ENCODE data around the gene ENTPD5.
"Not testable (repeated sequence)": the region's sequence is repeated elsewhere in the genome, so short reads cannot be mapped to it uniquely, and the experiment has no call there.

The ENTPD5 gene

DNA sequence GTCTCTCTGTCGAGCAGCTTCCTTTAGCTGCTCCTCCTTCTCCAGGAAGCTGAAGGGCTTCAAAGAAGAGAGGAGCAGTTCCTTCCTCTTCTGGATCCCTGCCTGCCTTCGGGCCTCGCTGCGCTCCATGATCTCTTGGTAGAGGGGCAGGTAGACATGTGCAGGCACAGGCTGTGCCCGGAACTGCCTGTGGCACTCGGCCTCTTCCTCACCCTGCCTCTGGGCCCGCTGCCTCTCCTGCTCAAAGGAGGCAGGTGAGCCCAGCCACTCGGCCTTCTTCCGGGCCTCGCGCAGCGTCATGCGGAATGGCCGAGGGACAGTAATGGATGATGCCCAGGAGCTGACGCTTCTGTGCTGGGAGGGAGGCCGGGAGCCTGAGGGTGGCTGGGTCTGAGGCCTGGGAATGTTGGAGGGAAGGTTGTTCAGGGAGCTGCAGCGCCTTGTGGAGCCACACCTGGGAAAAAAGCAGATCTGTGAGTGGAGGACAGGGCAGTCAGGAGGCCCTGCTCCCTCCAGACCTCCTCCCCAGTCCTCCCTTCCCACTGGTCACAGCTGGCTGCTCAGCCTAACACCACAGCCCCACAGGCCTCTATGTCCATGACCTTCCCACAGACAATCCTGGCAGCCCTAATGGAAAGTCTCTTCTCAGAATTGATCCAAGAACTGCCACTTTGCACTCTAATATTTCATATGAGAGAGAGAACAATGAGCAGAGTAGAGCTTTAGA is 74.5 kb downstream of the ENTPD5 start:
- no peak for DNase-seq (ENCODE audit: low read depth in 2 of 2)

DNA sequence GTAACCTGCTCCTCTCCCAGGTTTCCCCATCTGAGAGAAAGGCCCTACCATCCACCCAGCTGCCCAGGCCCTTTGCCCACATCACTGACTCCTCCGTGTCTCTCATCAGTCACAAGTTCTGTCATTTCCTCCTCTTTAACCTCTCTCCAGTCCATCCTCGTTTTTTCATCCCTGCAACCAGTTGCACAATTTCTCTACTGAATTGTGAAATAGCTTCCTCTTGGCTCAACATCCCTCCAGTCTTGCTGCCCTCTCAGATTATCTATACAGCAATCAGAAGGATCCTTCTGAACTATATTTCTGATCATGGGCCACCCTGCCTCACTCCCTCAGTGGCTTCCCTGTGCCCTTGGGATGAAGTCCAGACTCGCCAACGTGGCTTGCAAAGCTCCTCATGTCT is 76.0 kb downstream of the ENTPD5 start:
- DNase-seq (ENCODE audit: low read depth in 2 of 2) = no peak

DNA sequence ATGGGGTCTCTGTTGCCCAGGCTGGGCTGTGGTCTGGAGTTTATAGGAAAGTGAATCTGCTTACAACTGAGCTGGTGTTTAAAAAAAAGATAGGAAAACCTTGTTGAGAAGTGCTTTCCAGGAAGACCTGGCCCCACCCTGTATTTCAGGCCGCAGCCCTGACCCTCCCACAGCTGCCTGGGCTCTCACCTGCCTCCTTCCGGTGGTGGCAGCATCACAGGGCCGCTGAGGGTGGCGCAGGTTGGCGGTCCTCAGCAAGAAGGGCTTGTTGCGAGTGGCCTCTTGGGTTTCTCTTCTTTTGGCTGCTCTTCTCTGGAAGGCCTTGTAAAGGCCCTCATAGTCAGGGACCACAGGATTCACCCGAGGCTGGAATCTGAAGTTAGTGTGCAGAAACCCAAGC is 76.9 kb downstream of the ENTPD5 start:
- DNase-seq (ENCODE audit: low read depth in 2 of 2) = no peak

DNA sequence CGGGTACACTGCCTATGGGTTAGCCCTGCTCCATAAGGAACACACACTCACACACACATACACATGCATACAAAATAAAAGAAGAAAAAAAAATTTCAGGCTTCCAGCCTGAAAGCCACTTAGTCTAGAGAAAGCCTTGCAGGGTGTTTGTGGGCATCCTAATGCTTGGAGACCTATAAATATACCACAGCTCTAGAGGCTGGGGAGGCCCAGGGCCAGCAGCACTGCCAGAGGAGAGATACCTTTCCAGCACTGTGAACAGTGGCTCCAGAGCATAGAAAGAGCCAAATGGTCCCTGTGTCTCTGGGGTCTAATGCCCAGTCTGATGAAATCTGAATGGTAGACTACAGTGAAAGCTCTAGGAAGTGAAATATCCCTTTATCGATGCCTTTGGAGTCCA is 82.1 kb downstream of the ENTPD5 start:
- no peak for DNase-seq (ENCODE audit: low read depth in 2 of 2)

DNA sequence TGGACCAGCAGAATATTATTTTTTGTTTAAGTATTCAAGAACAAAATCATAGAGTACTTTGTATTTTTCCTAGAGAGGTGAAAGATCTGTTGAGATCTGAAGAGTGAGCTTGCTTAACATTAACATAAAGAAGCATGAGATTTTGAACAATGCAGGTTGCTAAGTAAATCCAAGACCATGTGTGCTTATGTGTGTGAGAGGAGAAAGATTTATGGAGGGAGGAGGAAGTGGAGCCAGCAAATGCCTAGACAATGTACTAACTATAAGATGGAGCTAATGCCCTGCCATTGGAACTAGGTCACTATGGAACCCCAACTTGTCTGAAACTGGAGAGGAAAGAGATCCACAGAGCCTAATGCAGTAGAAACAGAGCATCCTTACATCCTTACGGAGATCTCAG is 82.5 kb downstream of the ENTPD5 start:
- DNase-seq (ENCODE audit: low read depth in 2 of 2) = no peak

DNA sequence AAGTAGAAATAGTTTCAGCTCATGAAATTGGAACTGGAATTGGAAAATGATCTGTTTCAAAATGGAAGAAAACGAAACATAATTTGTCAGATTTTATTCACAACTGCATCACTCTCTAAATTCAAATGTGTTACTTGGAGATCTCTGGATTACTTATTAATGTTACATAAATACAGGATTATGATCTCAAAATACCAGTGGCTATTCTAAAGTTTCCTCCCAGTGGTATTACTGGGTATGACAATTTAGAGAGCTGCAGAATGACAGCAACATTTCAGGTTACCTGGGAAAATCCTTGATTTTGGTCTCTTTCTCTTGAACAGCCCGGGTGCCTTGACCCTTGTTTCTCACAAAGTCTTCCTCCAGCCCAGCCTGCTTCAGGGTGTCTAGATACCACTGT is 83.4 kb downstream of the ENTPD5 start:
- DNase-seq (ENCODE audit: low read depth in 2 of 2) = no peak

DNA sequence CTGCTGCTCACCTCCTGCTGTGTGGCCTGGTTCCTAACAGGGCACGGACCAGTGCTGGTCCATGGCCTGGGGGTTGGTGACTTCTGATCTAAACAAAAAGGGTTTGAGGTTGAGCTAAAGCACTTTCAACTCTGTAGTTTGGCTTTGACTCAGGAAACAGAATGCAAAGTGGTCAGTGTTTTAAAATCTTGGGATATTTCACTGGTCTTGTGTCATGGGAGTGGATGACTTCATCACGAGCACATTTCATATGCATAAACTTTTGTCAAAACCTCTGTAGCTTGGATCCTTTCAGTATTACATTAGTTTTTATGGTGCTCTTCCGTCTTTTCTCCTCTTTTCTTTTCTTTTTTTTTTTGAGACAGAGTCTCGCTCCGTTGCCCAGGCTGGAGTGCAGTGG is 94.8 kb downstream of the ENTPD5 start:
- no peak for DNase-seq (ENCODE audit: low read depth in 2 of 2)

DNA sequence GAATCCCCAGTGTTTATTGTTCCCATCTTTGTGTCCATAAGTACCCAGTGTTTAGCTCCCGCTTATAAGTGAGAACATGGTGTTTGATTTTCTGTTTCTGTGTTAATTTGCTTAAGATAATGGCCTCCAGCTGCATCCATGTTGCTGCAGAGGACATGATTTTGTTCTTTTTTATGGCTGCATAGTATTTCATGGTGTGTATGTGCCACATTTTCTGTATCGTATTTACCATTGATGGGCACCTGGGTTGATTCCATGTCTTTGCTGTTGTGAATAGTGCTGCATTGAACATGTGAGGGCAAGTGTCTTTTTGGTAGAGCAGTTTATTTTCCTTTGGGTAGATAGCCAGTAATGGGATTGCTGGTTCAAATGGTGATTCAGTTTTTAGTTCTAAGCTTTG is 99.6 kb downstream of the ENTPD5 start:
- not testable (repeated sequence) for DNase-seq (ENCODE audit: low read depth in 2 of 2)

DNA sequence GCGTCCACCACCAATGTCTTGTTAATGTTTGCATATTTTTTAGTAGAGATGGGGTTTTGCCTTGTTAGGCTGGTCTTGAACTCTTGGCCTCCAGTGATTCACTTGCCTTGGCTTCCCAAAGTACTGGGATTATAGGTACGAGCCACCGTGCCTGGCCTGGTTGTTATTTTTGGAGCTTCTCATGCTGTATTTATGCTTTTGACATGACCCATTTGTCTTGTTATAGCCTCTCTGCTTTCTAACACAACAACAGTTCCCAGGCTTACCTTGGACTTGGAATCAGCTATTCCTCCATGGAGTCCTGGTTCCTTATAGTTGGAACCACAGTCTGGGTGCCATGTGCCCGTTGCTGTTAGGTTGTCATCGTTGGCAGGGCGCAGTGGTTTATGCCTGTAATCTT is 102.8 kb downstream of the ENTPD5 start:
- no peak for DNase-seq (ENCODE audit: low read depth in 2 of 2)

DNA sequence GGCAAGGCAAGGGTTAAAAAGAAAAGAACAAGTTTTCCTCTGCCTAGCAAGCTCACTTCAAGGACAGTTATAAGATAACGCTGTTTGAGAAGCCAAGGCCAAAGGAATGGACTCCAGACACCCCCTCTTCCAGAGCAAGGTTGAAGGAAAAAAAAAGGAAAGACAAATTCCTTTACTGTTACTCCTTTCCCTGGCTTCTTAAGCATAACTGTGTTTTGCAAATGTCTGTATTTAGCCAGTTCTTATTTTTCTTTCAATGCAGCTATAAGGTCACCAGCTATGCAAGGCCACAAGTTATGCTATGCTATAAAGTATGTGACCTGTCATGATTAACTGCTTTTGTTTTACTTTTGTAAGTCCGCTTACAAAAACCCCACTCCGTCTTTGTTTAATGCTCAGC is 105.8 kb downstream of the ENTPD5 start:
- no peak for DNase-seq (ENCODE audit: low read depth in 2 of 2)

DNA sequence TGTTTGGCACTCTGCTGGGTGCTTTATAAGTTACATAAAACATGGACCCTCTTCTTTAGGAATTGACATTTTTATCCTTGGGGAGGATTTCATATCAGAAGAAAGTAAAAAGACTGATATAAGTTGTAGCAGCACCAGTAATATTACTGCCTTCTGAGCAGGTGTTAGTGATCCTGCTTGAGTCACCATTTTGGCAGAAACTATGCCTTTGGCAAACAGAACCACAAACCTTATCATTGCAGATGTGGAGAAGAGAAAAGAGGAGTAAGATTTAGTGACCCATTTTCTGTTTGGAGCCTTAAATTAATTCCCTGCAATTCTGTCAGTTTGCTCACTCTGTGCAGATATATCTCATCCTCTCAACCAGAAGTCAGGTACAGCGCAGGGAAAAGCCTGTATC is 109.4 kb downstream of the ENTPD5 start:
- DNase-seq (ENCODE audit: low read depth in 2 of 2) = no peak

All from activated CD8-positive, alpha-beta memory T cell treated with anti-CD3 and anti-CD28 coated beads for 4 hours (primary cell).